ENCODE data around the gene CP.

- no peak for TF ChIP-seq ATF2 (CRISPR knock-in tag; IDR thresholded peaks at IDR 0.05; ENCODE audit: borderline replicate concordance, low read depth)
- no peak for TF ChIP-seq GABPB1 (CRISPR knock-in tag; IDR thresholded peaks at IDR 0.05)
- TF ChIP-seq, protein P1, sequence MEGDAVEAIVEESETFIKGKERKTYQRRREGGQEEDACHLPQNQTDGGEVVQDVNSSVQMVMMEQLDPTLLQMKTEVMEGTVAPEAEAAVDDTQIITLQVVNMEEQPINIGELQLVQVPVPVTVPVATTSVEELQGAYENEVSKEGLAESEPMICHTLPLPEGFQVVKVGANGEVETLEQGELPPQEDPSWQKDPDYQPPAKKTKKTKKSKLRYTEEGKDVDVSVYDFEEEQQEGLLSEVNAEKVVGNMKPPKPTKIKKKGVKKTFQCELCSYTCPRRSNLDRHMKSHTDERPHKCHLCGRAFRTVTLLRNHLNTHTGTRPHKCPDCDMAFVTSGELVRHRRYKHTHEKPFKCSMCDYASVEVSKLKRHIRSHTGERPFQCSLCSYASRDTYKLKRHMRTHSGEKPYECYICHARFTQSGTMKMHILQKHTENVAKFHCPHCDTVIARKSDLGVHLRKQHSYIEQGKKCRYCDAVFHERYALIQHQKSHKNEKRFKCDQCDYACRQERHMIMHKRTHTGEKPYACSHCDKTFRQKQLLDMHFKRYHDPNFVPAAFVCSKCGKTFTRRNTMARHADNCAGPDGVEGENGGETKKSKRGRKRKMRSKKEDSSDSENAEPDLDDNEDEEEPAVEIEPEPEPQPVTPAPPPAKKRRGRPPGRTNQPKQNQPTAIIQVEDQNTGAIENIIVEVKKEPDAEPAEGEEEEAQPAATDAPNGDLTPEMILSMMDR (IDR thresholded peaks at IDR 0.05): no peak
- no peak for TF ChIP-seq CREM (CRISPR knock-in tag; IDR thresholded peaks at IDR 0.05)
- TF ChIP-seq, protein P2, sequence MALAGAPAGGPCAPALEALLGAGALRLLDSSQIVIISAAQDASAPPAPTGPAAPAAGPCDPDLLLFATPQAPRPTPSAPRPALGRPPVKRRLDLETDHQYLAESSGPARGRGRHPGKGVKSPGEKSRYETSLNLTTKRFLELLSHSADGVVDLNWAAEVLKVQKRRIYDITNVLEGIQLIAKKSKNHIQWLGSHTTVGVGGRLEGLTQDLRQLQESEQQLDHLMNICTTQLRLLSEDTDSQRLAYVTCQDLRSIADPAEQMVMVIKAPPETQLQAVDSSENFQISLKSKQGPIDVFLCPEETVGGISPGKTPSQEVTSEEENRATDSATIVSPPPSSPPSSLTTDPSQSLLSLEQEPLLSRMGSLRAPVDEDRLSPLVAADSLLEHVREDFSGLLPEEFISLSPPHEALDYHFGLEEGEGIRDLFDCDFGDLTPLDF (CRISPR knock-in tag; IDR thresholded peaks at IDR 0.05): no peak
- TF ChIP-seq ZNF121 (CRISPR knock-in tag; IDR thresholded peaks at IDR 0.05): no peak
Observed at GRCh38 chr3:149145974-149146373, 75.7 kb downstream of the CP start.

All from WTC11 (cell line).